Astrocyte of the spinal cord (primary cell): ENCODE measurements around the gene YWHAH.

Experiments used
- DNase-seq: peaks from one replicate; pipeline ENCODE4 v3.0.0; 2011; ENCODE audit warnings: low read depth, low spot score
- H3K4me3 ChIP-seq: 2 replicates; pipeline ENCODE4 v1.5.1; 2011; ENCODE audit warnings: low read depth, mild to moderate bottlenecking, low read length, moderate library complexity
- CTCF ChIP-seq: IDR thresholded peaks from 2 replicates; pipeline ENCODE4 v1.5.1; 2012; ENCODE audit warnings: low read depth, mild to moderate bottlenecking, low read length, inconsistent platforms
- in situ Hi-C: cut with HindIII; loops from 2 replicates; pipeline ENCODE4 v1.10.0; 2017; ENCODE audit warnings: low sequenced_read_pairs

Gene YWHAH

GRCh38 chr22:31901388-31902137 is 42.8 kb upstream of the YWHAH start:
- TF ChIP-seq CTCF, result no peak
- no peak for DNase-seq
- H3K4me3 ChIP-seq, result no peak overlapping the region
- in situ Hi-C loops, result no loop called here

GRCh38 chr22:31904651-31905050 is 39.7 kb upstream of the YWHAH start:
- in situ Hi-C loops, result no loop called here
- no peak for TF ChIP-seq CTCF
- H3K4me3 ChIP-seq, result no peak overlapping the region
- no peak for DNase-seq

GRCh38 chr22:31905356-31905755 is 39.0 kb upstream of the YWHAH start:
- in situ Hi-C loops, result no loop called here
- DNase-seq, result no peak
- TF ChIP-seq CTCF, result no peak
- H3K4me3 ChIP-seq, result no peak overlapping the region

- DNase-seq, result no peak
- no peak for TF ChIP-seq CTCF
- no peak overlapping the region for H3K4me3 ChIP-seq
- in situ Hi-C loops, result no loop called here
Measured at GRCh38 chr22:31906086-31906485, 38.2 kb upstream of the YWHAH start.

GRCh38 chr22:31906569-31906968 is 37.8 kb upstream of the YWHAH start:
- no peak overlapping the region for H3K4me3 ChIP-seq
- DNase-seq, result no peak
- in situ Hi-C loops, result no loop called here
- TF ChIP-seq CTCF, result no peak

GRCh38 chr22:31909977-31910376 is 34.4 kb upstream of the YWHAH start:
- in situ Hi-C loops, result no loop called here
- H3K4me3 ChIP-seq, result no peak overlapping the region
- no peak for TF ChIP-seq CTCF
- no peak for DNase-seq
